IPS-20b (cell line): ENCODE data around the gene GP9.
"Not testable (repeated sequence)": the region's sequence is repeated elsewhere in the genome, so short reads cannot be mapped to it uniquely, and the experiment has no call there.

Experiments
- H3K27ac ChIP-seq: one replicate; pipeline ENCODE4 v1.5.1; 2013; ENCODE audit warnings: low read length
- H3K27me3 ChIP-seq: 2 replicates; pipeline ENCODE4 v1.6.1; 2013; ENCODE audit warnings: mild to moderate bottlenecking, low read length, inconsistent platforms; ENCODE audit not compliant: insufficient read depth
- H3K36me3 ChIP-seq: 2 replicates; pipeline ENCODE4 v1.6.1; 2013; ENCODE audit warnings: low read depth, mild to moderate bottlenecking, inconsistent platforms, low read length, moderate library complexity; ENCODE audit not compliant: insufficient read depth
- H3K4me1 ChIP-seq: 2 replicates; pipeline ENCODE4 v1.6.1; 2013; ENCODE audit warnings: mild to moderate bottlenecking, control low read depth, inconsistent platforms, low read length, moderate library complexity; ENCODE audit not compliant: insufficient read depth
- H3K4me3 ChIP-seq: 2 replicates; pipeline ENCODE4 v1.5.1; 2013; ENCODE audit warnings: mild to moderate bottlenecking, low read length, inconsistent platforms
- H3K9ac ChIP-seq: 2 replicates; pipeline ENCODE4 v1.6.1; 2013; ENCODE audit warnings: low read depth, mild to moderate bottlenecking, inconsistent platforms, low read length, moderate library complexity
- H3K9me3 ChIP-seq: 2 replicates; pipeline ENCODE4 v1.6.1; 2013; ENCODE audit warnings: mild to moderate bottlenecking, low read depth, low read length, inconsistent platforms; ENCODE audit not compliant: insufficient read depth

GP9 gene

DNA sequence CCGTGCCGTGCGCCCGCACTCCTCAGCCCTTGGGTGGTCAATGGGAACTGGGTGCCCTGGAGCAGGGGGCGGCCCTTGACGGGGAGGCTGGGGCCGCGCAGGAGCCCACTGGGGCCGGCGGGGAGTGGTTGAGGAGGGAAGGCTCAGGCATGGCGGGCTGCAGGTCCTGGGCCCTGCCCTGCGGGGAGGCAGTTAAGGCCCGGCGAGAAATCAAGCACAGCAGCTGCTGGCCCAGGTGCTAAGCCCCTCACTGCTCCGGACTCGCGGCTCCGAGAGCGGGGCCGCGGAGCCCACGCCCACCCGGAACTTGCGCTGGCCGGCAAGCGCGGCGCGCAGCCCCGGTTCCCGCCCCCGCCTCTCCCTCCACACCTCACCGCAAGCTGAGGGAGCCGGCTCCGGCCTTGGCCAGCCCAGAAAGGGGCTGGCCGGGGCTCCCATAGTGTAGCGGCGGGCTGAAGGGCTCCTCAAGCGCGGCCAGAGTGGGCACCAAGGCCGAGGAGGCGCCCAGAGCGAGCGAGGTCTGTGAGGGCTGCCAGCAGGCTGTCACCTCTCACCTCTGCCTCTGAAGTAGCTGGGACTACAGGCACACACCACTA, 7.8 kb downstream of the GP9 start:
- no peak overlapping the region for H3K9ac ChIP-seq
- no peak overlapping the region for H3K27ac ChIP-seq
- no peaks in the 10 kb centered on the region for H3K9me3 ChIP-seq
- H3K4me1 ChIP-seq = no peaks in the 10 kb centered on the region
- no peaks in the 10 kb centered on the region for H3K36me3 ChIP-seq
- no peaks in the 10 kb centered on the region for H3K27me3 ChIP-seq
- H3K4me3 ChIP-seq = no peak overlapping the region

- H3K27ac ChIP-seq, H3K36me3 ChIP-seq, H3K9ac ChIP-seq, H3K4me1 ChIP-seq, H3K4me3 ChIP-seq, H3K9me3 ChIP-seq, H3K27me3 ChIP-seq: not testable (repeated sequence)
Observed at GRCh38 chr3:129069313-129070085, 8.9 kb downstream of the GP9 start.

DNA sequence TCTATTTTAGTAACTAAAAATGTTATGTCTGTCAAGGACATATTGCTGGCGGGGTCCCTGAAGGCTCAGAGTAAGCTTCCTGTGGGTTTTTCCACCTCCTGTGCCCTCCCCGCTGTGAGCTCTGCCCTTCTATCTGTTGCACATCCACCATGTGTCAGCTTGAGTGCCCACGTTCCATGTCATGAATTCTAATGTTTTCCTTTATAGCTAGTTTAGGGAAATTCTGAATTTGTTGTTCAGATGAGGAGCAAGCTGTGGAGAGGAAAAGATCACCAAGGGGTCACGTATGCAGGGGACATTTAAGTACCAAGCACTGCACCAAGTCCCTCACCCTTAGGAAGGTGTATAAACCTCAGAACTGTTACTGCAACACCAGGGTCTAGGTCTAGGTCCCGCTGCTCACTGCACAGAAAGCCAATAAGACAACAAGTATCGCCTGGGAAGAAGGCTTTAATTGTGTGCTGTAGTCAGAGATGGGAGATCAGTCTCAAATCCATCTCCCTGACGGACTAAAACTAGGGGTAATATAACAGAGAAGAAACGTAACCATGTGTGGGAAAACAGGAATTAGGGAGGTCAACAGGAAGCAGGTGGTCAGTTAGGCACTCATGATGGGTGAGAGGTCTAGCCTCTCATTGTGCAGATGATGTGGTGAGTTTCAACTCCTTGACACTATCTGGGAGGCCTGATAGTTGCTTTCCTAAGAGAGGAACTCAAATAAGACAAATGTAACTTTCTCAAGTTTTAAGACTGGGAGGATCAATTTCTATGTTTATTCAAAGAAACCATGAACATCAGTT, 9.7 kb downstream of the GP9 start:
- Histone ChIP-seq H3K36me3 (no peaks in the 10 kb centered on the region), H3K9ac (no peak overlapping the region), H3K9me3 (no peaks in the 10 kb centered on the region), H3K4me1 (no peaks in the 10 kb centered on the region), H3K27ac (no peak overlapping the region), H3K4me3 (no peak overlapping the region), H3K27me3 (no peaks in the 10 kb centered on the region)

- Histone ChIP-seq H3K27ac (no peak overlapping the region), H3K9ac (no peak overlapping the region), H3K4me1 (no peaks in the 10 kb centered on the region), H3K27me3 (no peaks in the 10 kb centered on the region), H3K4me3 (no peak overlapping the region), H3K36me3 (no peaks in the 10 kb centered on the region), H3K9me3 (no peaks in the 10 kb centered on the region)
Observed at GRCh38 chr3:129077222-129077621, 16.6 kb downstream of the GP9 start.

DNA sequence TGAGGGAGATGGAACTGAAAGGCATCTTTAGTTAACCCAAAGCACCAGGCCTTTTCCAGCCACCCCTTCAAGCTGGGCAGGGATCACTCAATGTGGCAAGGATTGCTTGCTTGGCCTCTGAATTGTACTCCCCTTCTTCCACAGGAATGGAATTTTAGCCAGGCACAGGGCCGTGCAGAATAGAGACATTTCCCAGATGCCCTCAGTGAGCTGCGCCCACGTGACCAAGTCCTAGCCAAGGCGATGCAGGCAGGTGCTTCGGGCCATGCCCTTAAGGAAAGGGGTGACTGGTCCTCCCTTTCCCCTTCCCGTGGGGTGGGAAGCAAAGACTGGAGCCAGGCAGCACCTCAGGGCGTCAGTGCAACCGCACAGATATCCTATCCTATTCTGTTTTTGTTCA, 17.9 kb downstream of the GP9 start:
- Histone ChIP-seq H3K27ac (no peak overlapping the region), H3K9ac (no peak overlapping the region), H3K9me3 (no peaks in the 10 kb centered on the region), H3K4me1 (no peaks in the 10 kb centered on the region), H3K27me3 (no peaks in the 10 kb centered on the region), H3K4me3 (no peak overlapping the region), H3K36me3 (no peaks in the 10 kb centered on the region)

DNA sequence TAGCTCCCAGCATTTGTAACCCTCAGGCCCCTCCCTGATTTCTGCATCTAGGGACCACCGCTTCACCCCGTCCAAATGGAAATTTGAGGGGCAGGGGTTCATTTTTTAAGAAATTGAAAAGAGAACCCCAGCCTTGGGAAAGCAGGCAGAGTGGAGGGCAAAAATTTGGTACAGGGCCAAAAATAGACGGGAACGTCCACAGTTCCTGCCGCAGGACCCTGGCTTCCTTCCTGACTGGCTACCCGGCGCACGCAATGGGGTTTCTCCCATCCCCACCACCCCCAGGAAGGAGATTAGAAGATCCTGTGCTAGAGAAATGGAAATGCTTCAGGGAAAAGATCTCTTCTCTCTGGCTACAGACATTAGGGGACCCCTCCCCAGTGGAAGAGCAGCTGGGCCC, 20.9 kb downstream of the GP9 start:
- H3K27me3 ChIP-seq = no peaks in the 10 kb centered on the region
- H3K9me3 ChIP-seq = no peaks in the 10 kb centered on the region
- no peak overlapping the region for H3K9ac ChIP-seq
- no peaks in the 10 kb centered on the region for H3K4me1 ChIP-seq
- H3K36me3 ChIP-seq = no peaks in the 10 kb centered on the region
- H3K27ac ChIP-seq = no peak overlapping the region
- H3K4me3 ChIP-seq = no peak overlapping the region

- H3K9me3 ChIP-seq = no peaks in the 10 kb centered on the region
- H3K9ac ChIP-seq = no peak overlapping the region
- H3K4me3 ChIP-seq = no peak overlapping the region
- H3K4me1 ChIP-seq = no peaks in the 10 kb centered on the region
- no peak overlapping the region for H3K27ac ChIP-seq
- no peaks in the 10 kb centered on the region for H3K36me3 ChIP-seq
- H3K27me3 ChIP-seq = no peaks in the 10 kb centered on the region
Observed at GRCh38 chr3:129082026-129082425, 21.4 kb downstream of the GP9 start.

DNA sequence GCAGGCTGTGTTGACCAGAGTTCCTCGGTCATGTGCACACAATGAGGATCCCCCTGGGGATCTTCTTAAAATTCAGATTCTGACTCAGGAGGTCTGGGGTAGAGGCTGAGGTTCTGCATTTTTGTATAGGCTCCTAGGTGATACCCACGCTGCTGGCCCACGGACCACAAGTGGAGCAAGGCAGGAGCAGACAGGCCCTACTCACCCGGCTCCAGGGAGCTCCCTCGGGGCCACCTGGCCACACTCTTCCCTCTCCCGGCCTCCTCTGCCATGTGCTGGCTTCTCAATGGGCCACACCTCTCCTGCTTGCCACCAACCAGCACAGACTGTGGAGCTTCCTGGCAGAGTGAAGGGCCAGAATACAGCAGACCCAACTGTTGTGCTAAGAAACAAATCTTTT, 23.9 kb downstream of the GP9 start:
- H3K4me1 ChIP-seq = no peaks in the 10 kb centered on the region
- no peaks in the 10 kb centered on the region for H3K9me3 ChIP-seq
- H3K27ac ChIP-seq = no peak overlapping the region
- no peak overlapping the region for H3K9ac ChIP-seq
- H3K27me3 ChIP-seq = no peaks in the 10 kb centered on the region
- H3K4me3 ChIP-seq = no peak overlapping the region
- H3K36me3 ChIP-seq = no peaks in the 10 kb centered on the region

- Histone ChIP-seq H3K4me1 (no peaks in the 10 kb centered on the region), H3K9ac (no peak overlapping the region), H3K27ac (no peak overlapping the region), H3K27me3 (no peaks in the 10 kb centered on the region), H3K4me3 (no peak overlapping the region), H3K9me3 (no peaks in the 10 kb centered on the region), H3K36me3 (no peaks in the 10 kb centered on the region)
Observed at GRCh38 chr3:129085165-129085715, 24.7 kb downstream of the GP9 start.

DNA sequence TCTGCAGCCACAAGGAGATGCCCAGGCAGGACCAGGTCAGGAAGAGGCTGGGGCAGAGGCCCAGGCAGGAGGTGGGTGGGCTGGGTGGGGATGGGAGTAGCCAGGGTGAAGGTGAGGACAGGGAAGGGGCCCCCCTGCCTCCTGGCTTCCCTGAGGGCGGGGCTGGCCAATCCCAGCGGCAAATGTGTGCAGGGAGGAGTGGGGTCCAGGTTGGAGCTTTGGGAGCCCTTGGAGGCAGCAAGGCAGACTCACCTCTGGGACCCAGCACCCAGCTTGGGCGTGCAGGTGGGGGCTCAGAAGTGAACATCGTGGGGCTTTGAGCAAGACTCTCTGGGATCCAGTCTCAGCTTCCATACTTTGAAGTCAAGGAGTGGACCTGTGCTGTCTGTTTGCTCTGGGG, 25.2 kb downstream of the GP9 start:
- H3K36me3 ChIP-seq = no peaks in the 10 kb centered on the region
- H3K4me3 ChIP-seq = no peak overlapping the region
- H3K9me3 ChIP-seq = no peaks in the 10 kb centered on the region
- no peaks in the 10 kb centered on the region for H3K4me1 ChIP-seq
- no peak overlapping the region for H3K9ac ChIP-seq
- no peaks in the 10 kb centered on the region for H3K27me3 ChIP-seq
- no peak overlapping the region for H3K27ac ChIP-seq

DNA sequence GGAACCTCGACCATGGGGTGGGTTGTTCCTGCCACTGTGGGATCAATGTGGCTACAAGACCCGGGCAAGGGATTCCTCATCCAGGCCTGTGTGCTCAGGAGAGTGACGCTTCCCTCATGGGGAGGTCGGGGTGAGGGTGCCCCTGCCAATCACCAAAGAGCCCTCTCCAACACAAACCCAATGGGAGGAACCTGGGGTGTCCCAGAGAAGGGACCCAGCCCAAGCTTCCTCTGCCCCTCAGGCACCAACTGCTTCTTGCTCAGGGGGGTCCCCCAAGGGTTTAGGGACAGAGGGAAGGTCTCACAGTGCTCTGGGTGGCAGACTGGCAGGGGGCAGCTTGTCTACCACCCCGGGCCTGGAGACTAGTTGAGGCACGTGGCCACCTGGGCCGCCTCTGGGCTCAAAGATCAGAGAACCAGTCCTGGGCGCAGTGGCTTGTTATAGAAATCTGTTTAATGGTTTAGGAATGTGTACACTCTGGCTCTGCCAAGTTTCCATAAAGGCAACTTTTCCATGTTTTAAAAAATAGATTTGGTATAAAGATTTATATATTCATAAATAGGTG, 26.6 kb downstream of the GP9 start:
- Histone ChIP-seq H3K4me3 (no peak overlapping the region), H3K27me3 (no peaks in the 10 kb centered on the region), H3K9ac (no peak overlapping the region), H3K27ac (no peak overlapping the region), H3K36me3 (peaks cover 10% of the 10 kb centered on the region; the same call in 1 of the 2 replicates), H3K9me3 (no peaks in the 10 kb centered on the region), H3K4me1 (no peaks in the 10 kb centered on the region)
